Fibroblast of peridontal ligament (primary cell): ENCODE results near the gene HTATIP2.
"Not testable (repeated sequence)": the region's sequence is repeated elsewhere in the genome, so short reads cannot be mapped to it uniquely, and the experiment has no call there.

ENCODE experiments used
- DNase-seq: peaks from one replicate; pipeline ENCODE4 v3.0.0-alpha.2; 2010; ENCODE audit errors: extremely low read depth

HTATIP2 gene

GRCh38 chr11:20372081-20372626, 8.6 kb downstream of the HTATIP2 start:
- no peak for DNase-seq

GRCh38 chr11:20373147-20373546, 9.6 kb downstream of the HTATIP2 start:
- DNase-seq = no peak

GRCh38 chr11:20373568-20374209, 10.2 kb downstream of the HTATIP2 start:
- no peak for DNase-seq

DNA sequence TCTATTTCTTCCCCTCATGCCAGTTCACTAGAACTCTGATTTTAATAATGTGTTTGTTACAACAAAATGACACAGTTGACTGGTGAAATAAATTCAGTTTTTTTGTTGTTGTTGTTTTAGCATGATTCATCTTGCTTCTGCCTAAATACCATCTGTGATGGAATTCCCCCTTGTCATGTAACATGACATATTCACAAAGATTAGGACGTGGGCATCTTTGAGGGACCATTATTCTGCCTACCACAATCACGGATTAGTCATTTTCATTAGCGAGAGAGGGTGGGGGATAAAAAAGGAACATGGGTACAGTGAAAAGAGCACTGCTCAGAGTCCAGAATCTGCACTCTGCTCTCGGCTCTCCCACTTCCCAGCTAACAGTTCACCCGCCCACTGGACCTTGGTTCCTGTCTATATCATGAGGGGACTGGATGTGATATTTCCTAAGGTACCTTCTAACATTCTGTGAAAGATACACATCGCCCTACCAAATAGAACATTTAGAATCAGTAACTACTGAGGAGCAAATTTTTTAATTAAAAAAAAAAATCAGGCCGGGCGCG, 11.3 kb downstream of the HTATIP2 start:
- no peak for DNase-seq

DNA sequence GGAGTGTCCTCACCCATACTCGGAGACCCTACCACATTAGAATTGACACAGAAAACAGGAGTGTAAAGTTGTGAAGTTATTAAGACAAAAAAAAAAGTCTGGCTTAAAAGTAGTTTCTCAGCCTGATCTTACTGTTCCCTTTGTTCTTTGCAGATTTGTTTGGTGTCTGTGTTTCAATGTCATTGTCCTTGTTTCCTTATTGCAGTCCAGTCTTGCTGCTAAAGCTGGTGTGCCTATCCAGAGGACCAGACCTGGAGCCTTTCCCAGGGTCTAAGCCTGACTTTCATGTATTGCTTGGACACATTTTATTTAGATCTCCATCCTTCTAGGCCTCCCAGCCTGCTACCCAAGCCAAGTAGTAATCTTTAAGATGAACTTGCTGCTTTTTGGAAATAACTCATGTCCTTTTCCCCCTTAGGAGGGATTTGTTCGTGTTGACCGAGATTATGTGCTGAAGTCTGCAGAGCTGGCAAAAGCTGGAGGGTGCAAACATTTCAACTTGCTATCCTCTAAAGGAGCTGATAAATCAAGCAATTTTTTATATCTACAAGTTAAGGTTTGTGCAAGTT, 12.7 kb downstream of the HTATIP2 start:
- no peak for DNase-seq

- not testable (repeated sequence) for DNase-seq
Observed at GRCh38 chr11:20385996-20386395, 22.5 kb downstream of the HTATIP2 start.

DNA sequence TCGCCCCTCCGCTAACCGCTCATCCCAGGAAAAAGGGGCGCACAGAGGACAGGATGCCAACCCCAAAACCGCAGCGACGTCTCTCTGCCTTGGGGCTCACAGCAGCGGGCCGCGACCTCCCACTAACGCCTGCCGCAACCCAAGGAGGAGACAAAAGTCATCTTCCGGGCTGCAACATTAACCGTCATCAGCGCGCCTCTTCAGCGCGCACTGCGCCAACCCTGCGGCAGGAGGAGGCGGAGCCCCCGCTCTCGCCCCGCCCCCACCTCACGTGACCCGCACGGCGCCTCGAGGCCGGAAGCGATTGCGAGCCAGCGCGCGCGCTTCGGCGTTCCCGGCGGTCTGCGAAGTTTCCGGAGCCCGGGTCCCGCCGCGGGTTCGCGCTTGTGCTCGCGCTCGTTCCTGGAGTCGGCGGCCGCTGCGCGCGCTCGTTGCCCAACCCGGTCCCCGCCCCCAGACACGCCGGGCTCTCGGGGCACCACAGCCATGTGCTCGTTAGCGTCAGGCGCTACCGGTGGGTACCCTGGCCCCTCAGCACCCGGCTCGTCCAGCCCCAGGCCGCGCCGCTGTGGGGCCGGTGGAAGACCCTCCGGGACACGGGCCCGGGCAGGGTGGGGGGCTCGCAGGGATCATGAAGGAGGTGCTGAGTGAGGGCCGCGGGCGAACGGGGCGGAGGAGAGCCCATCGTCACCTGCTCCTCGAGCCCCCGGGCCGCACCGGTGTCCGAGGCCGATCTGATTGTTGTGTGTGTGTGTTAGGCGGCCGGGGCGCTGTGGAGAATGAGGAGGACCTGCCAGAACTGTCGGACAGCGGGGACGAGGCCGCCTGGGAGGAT, 24.0 kb downstream of the HTATIP2 start, which contains the start of gene PRMT3:
TSS of gene PRMT3 (plus strand) at position 456 of the 835 bp plus-strand sequence. CDS start at position 487, 31 bp downstream.
- DNase-seq = peak; percentile 91

DNA sequence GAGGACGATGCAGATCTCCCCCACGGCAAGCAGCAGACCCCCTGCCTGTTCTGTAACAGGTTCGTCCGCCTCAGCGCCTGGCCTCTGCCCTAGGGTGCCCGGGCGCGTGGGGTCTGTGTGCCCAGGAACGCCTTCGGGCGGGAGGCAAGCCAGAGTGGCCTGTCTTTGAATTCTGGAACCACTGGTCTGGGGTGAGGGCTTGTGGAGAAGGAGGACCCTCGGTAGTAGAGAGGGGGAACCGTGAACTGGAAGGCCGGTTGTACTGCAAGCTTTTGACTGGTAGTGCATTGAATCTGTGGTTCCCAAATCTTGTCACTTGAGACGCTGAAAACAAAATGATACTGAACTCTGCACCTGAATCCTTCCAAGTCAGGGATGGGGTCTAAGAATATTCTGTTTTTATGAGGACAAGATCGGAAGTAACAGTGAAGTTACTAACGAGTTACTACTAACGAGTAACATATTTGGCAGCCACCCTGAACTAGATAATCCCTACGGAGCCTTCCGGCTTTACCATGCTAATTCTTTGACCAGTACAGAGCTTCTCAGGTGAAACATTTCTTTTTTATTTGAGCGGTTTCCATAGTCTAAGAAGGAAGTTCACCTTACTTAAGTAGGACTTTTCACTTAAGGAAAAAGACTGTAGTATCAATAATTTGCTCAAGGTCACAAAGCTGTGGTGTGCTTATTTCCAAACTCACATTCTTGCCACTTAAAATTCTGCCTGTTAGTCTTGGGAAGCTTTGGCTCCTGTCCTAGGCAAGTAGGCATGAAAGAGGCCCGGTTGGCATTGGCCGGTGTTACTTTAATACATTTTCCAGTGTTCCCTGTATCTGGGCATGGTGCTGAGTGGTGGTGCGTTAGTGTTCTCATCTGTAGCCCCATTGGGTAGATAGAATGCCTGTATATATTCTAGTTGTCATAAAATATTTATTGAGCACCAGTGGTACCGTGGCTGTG, 24.9 kb downstream of the HTATIP2 start:
- peak; percentile 28 for DNase-seq

- peak; percentile 79 for DNase-seq
Observed at GRCh38 chr11:20397281-20397680, 33.8 kb downstream of the HTATIP2 start.

GRCh38 chr11:20399498-20399897, 36.0 kb downstream of the HTATIP2 start:
- DNase-seq = no peak

- DNase-seq = no peak
Observed at GRCh38 chr11:20403059-20403458, 39.5 kb downstream of the HTATIP2 start.

GRCh38 chr11:20406484-20406883, 43.0 kb downstream of the HTATIP2 start:
- no peak for DNase-seq

- DNase-seq = peak; percentile 55
Observed at GRCh38 chr11:20407344-20407743, 43.8 kb downstream of the HTATIP2 start.

DNA sequence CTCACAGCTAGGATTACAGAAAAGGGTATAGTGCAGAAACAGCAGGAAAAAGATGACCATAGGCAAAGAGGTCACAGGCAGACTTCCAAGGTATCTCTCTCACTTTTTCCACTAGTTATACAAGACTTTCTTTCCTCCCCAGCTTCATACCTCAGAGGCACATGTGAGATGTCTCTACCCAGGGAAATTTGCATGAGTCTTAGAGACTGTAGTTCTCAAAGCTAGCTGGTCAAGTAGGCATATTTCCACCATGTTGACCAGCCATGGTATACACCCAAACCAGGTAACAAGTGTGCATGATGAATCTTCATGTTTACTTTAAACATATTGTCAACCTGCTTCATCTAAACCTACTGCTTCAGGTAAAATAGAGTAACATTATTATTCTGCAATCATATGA, 51.9 kb downstream of the HTATIP2 start:
- no peak for DNase-seq

DNA sequence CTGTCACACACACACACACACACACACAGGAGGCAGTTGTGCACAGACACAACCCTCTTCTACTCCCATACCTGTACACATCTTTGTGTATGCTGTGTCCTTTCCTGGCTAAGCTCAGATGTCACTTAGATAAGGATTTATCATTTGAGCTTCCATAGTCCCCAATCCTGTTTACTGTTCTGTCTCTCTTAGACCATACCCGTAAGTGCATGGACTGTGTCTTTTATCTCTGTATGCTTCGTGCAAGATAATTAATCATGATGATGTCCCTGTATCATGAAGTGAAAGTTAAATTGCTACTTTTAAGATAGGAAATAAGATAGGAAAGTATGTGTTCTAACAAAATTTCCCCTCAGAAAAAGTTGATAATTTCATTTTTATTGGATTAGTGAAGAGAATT, 54.3 kb downstream of the HTATIP2 start:
- no peak for DNase-seq

GRCh38 chr11:20421946-20422345, 58.4 kb downstream of the HTATIP2 start:
- DNase-seq = no peak

DNA sequence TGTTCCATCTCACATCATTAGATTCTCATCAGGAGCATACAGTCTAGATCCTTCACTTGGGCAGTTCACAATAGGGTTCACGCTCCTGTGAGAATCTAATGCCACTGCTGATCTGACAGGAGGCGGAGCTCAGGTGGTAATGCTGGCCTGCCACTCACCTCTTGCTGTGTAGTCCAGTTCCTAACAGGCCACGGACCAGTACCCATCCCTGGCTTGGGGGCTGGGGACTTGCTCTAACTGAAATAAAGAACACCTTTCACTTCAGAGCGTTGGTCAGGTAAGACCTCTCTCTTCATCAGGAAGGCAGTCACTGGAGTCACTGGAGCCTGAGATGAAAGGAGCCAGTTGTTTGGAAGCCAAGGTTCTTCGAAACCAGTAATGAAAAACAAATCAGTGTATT, 65.7 kb downstream of the HTATIP2 start:
- no peak for DNase-seq
